CMK (cell line): ENCODE results near the gene EPB41L5.
"Not testable (repeated sequence)": the region's sequence is repeated elsewhere in the genome, so short reads cannot be mapped to it uniquely, and the experiment has no call there.

Experiments
- DNase-seq: peaks from one replicate; pipeline ENCODE4 v3.0.0-alpha.2; 2010; ENCODE audit warnings: low read depth

The EPB41L5 gene

GRCh38 chr2:120029672-120030640 is 17.1 kb downstream of the EPB41L5 start:
- no peak for DNase-seq

GRCh38 chr2:120032297-120032696 is 19.4 kb downstream of the EPB41L5 start:
- no peak for DNase-seq

- DNase-seq, result no peak
Observed at GRCh38 chr2:120034027-120034426, 21.1 kb downstream of the EPB41L5 start.

- no peak for DNase-seq
Observed at GRCh38 chr2:120034621-120035020, 21.7 kb downstream of the EPB41L5 start.

- no peak for DNase-seq
Observed at GRCh38 chr2:120036145-120036544, 23.3 kb downstream of the EPB41L5 start.

- no peak for DNase-seq
Observed at GRCh38 chr2:120037995-120038541, 25.2 kb downstream of the EPB41L5 start.

GRCh38 chr2:120042359-120042758 is 29.5 kb downstream of the EPB41L5 start:
- DNase-seq, result no peak

GRCh38 chr2:120044336-120044735 is 31.5 kb downstream of the EPB41L5 start:
- no peak for DNase-seq

GRCh38 chr2:120045775-120046174 is 32.9 kb downstream of the EPB41L5 start:
- DNase-seq, result not testable (repeated sequence)

GRCh38 chr2:120046252-120046651 is 33.4 kb downstream of the EPB41L5 start:
- DNase-seq, result not testable (repeated sequence)

GRCh38 chr2:120052597-120052996 is 39.7 kb downstream of the EPB41L5 start:
- no peak for DNase-seq

- no peak for DNase-seq
Observed at GRCh38 chr2:120053891-120054290, 41.0 kb downstream of the EPB41L5 start.

- DNase-seq, result no peak
Observed at GRCh38 chr2:120059483-120059882, 46.6 kb downstream of the EPB41L5 start.

GRCh38 chr2:120060088-120060623 is 47.3 kb downstream of the EPB41L5 start:
- no peak for DNase-seq

GRCh38 chr2:120064664-120065063 is 51.8 kb downstream of the EPB41L5 start:
- DNase-seq, result no peak

- no peak for DNase-seq
Observed at GRCh38 chr2:120066800-120067547, 54.1 kb downstream of the EPB41L5 start.

- not testable (repeated sequence) for DNase-seq
Observed at GRCh38 chr2:120068040-120068658, 55.3 kb downstream of the EPB41L5 start.

- DNase-seq, result no peak
Observed at GRCh38 chr2:120075545-120075944, 62.7 kb downstream of the EPB41L5 start.

- DNase-seq, result no peak
Observed at GRCh38 chr2:120077896-120078295, 65.0 kb downstream of the EPB41L5 start.

- DNase-seq, result no peak
Observed at GRCh38 chr2:120079647-120080046, 66.8 kb downstream of the EPB41L5 start.

- DNase-seq, result no peak
Observed at GRCh38 chr2:120091436-120091835, 78.6 kb downstream of the EPB41L5 start.

GRCh38 chr2:120094795-120095194 is 81.9 kb downstream of the EPB41L5 start:
- no peak for DNase-seq
